Activated B cell treated with CpG ODN at 0.5 μM for 24 hours (primary cell): ENCODE results near the gene TBCB. TPM values are rescaled to one million over a fixed set of nuclear protein-coding genes. Genes with fewer than 3 reads are reported as not detected.

Source experiments
- ATAC-seq: fragments of 200-7000 bp; cut with Tn5 transposase; one replicate; pipeline ENCODE4 v1.10.0; 2021; ENCODE audit warnings: low read depth, mild to moderate bottlenecking, moderate library complexity
- CTCF ChIA-PET: fragments of 350-600 bp; sonication (Branson Sonifier 250); formaldehyde crosslinking; loops from one replicate; lab custom pipeline; 2021; ENCODE audit warnings: antibody characterized with exemption; lab: Charles Lee
- POLR2A ChIA-PET: fragments of 350-600 bp; sonication (Branson Sonifier 250); formaldehyde crosslinking; loops from one replicate; lab custom pipeline; 2021; ENCODE audit warnings: antibody characterized with exemption; lab: Charles Lee
- DNase-seq: peaks from one replicate; pipeline ENCODE4 v3.0.0; 2022
- H3K27ac Mint-ChIP-seq: one replicate; pipeline ENCODE4 v1.8.0; 2020; ENCODE audit warnings: mixed read lengths
- H3K27me3 Mint-ChIP-seq: one replicate; pipeline ENCODE4 v1.8.0; 2021; ENCODE audit warnings: mixed read lengths
- H3K36me3 Mint-ChIP-seq: one replicate; pipeline ENCODE4 v1.8.0; 2021; ENCODE audit warnings: low read depth, mixed read lengths
- H3K4me1 Mint-ChIP-seq: one replicate; pipeline ENCODE4 v1.8.0; 2021; ENCODE audit warnings: mixed read lengths
- H3K4me3 Mint-ChIP-seq: one replicate; pipeline ENCODE4 v1.8.0; 2020; ENCODE audit warnings: mild to moderate bottlenecking, mixed read lengths
- H3K9me3 Mint-ChIP-seq: one replicate; pipeline ENCODE4 v1.8.0; 2020; ENCODE audit warnings: mixed read lengths
- CTCF ChIP-seq: fragments of 200-600 bp; IDR thresholded peaks from one replicate; pipeline ENCODE4 v1.8.0; 2022; ENCODE audit warnings: antibody characterized with exemption, mild to moderate bottlenecking
- intact Hi-C: fragments of 100-400 bp; cut with micrococcal nuclease; formaldehyde crosslinking; loops from one replicate; pipeline ENCODE4 v1.15.1; 2024
- total RNA-seq: library from RNA; stranded (reverse); gene quantifications from 2 replicates; pipeline ENCODE4 v1.2.3, GENCODE V29; 2022

Gene TBCB
- total RNA-seq, 1 donor from 2014 or later = 144 TPM

DNA sequence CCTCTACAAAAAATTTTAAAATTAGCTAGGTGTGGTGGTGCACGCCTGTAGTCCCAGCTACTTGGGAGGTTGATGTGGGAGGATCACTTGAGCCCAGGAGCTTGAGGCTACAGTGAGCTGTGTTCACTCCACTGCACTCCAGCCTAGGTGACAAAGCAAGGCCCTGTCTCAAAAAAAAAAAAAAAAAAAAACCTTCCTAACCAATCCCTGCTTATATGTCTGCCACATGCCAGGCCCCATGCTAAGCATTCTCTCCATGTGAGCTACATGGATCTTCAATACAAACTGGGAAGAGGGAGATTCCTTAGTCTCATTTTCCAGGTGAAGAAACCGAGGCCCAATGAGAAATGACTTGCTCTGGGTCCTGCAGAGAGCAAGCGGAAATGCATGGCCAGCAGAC, 6.6 kb upstream of the TBCB start:
- ChIA-PET CTCF (no interaction called here), POLR2A (no interaction called here)
- no peak for TF ChIP-seq CTCF
- ATAC-seq (no peak), DNase-seq (no peak)
- intact Hi-C loops = no loop called here
- Mint-ChIP-seq H3K4me3 (no peak overlapping the region), H3K27ac (no peak overlapping the region), H3K36me3 (peaks cover 24% of the 10 kb centered on the region), H3K27me3 (no peaks in the 10 kb centered on the region), H3K4me1 (peaks cover 8% of the 10 kb centered on the region), H3K9me3 (no peaks in the 10 kb centered on the region)

DNA sequence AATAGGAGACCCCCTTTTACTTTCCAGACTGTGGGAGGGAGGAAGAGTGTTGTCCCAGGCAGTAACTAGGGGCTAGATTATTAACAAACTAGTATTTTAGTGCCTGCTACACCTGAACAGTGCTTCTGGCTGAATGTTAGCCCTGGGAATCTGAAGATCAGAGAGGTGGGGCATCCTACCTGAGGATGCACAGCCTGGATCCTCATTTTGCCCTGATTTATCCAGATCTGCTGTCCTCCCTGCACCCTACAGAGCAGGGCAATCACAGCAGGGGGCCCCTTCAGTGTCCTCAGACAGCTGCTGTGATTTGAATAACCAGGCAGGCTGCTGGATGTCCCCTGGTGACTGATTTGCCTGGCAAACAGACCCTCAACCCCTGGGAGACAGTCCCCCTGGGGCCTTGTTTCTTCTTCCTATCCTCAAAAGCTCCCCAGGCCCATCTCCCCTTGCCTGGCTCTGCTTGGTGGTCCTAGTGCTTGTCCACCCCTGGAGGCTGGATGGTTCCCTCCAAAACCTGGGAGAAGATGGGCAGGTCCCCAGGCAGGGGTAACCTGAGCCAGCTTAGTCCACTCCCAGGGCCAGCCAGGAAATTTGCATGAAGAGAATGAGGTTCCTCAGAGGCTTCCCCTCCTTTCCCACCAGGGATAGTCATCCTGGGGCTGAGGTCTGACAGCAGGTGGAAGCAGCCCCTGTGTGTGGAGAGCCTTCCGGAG, 4.6 kb upstream of the TBCB start, which contains the start of gene OVOL3:
OVOL3 (plus strand) TSS at position 657 of the 713 bp plus-strand sequence. CDS start 60 bp downstream, outside the sequence.
- DNase-seq (no peak), ATAC-seq (no peak)
- Mint-ChIP-seq H3K4me3 (peak within 1 kb of the TSS; percentile 32), H3K27ac (peak within 1 kb of the TSS; percentile 11), H3K9me3 (no peaks in the 10 kb centered on the region), H3K36me3 (peaks cover 38% of the 10 kb centered on the region), H3K4me1 (peaks cover 25% of the 10 kb centered on the region), H3K27me3 (no peaks in the 10 kb centered on the region)
- TF ChIP-seq CTCF = no peak
- intact Hi-C loops = loop anchor here (10.0 kb wide), 4 partner anchors 176 to 1544 kb away; partner anchors contain the start of genes COX6B1, ETV2, IGFLR1 and LIN37
- ChIA-PET POLR2A (no interaction called here), CTCF (no interaction called here)

GRCh38 chr19:36111200-36111539, 4.1 kb upstream of the TBCB start:
- ChIA-PET CTCF (no interaction called here), POLR2A (no interaction called here)
- no peaks in the 10 kb centered on the region for H3K9me3 Mint-ChIP-seq
- intact Hi-C loops = loop anchor here (10.0 kb wide), 4 partner anchors 176 to 1544 kb away; partner anchors contain the start of genes COX6B1, ETV2, IGFLR1 and LIN37
- ATAC-seq (no peak), DNase-seq (no peak)
- peaks cover 39% of the 10 kb centered on the region for H3K36me3 Mint-ChIP-seq
- peaks cover 30% of the 10 kb centered on the region for H3K4me1 Mint-ChIP-seq
- H3K27me3 Mint-ChIP-seq = no peaks in the 10 kb centered on the region
- no peak for TF ChIP-seq CTCF
- H3K4me3 Mint-ChIP-seq = no peak overlapping the region
- H3K27ac Mint-ChIP-seq = no peak overlapping the region

DNA sequence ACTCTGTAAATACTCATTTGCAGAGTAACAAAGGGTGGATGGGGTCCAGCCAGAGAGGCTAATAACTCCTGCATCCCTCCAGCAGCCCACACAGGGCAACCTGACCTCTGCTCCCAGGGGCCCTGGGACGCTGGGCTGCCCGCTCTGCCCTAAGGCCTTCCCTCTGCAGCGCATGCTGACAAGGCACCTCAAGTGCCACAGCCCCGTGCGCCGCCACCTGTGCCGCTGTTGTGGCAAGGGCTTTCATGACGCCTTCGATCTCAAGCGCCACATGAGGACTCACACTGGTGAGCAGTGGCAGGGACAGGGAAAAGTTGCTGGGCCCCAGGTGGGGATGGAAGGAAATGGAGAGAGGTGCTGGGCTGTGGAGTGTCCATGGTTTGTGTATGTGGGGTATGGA, 2.6 kb upstream of the TBCB start:
- no peak for DNase-seq
- peaks cover 39% of the 10 kb centered on the region for H3K4me1 Mint-ChIP-seq
- POLR2A ChIA-PET = interaction anchor here (1.6 kb wide), 1 partner anchor 59 kb away, joined by 4 read pairs; the partner anchor contains the start of gene THAP8
- H3K27me3 Mint-ChIP-seq = no peaks in the 10 kb centered on the region
- H3K36me3 Mint-ChIP-seq = peaks cover 49% of the 10 kb centered on the region
- intact Hi-C loops = loop anchor here (10.0 kb wide), 4 partner anchors 178 to 1542 kb away; partner anchors contain the start of genes COX6B1, ETV2, IGFLR1 and LIN37
- H3K4me3 Mint-ChIP-seq = peak overlapping the region; percentile 92
- H3K9me3 Mint-ChIP-seq = no peaks in the 10 kb centered on the region
- peak overlapping the region; percentile 36 for H3K27ac Mint-ChIP-seq
- no peak for TF ChIP-seq CTCF
- CTCF ChIA-PET = no interaction called here
- no peak for ATAC-seq

- Mint-ChIP-seq H3K36me3 (peaks cover 55% of the 10 kb centered on the region), H3K27me3 (no peaks in the 10 kb centered on the region), H3K4me3 (peak overlapping the region; percentile 92), H3K4me1 (peaks cover 43% of the 10 kb centered on the region), H3K9me3 (no peaks in the 10 kb centered on the region), H3K27ac (peak overlapping the region; percentile 97)
- no peak for TF ChIP-seq CTCF
- POLR2A ChIA-PET = interaction anchor here (0.7 to 1.6 kb wide), 3 partner anchors 26 to 118 kb away, joined by 4 to 8 read pairs (median 4); partner anchors contain the start of genes CAPNS1, SDHAF1 and THAP8
- ATAC-seq (no peak), DNase-seq (no peak)
- CTCF ChIA-PET = interaction anchor here (1.9 kb wide), 1 partner anchor 15 kb away, joined by 8 read pairs; no protein-coding TSS in a partner anchor
- intact Hi-C loops = loop anchor here (10.0 kb wide), 4 partner anchors 179 to 1541 kb away; partner anchors contain the start of genes COX6B1, ETV2, IGFLR1 and LIN37
Observed at GRCh38 chr19:36113425-36113824, 1.8 kb upstream of the TBCB start.
